Midbrain (tissue), 1 donor: ENCODE results near the gene TM7SF2.

Source experiments
- DNase-seq: peaks from one replicate; lab custom pipeline; 2025; lab: John Stamatoyannopoulos, UW

TM7SF2 gene

DNA sequence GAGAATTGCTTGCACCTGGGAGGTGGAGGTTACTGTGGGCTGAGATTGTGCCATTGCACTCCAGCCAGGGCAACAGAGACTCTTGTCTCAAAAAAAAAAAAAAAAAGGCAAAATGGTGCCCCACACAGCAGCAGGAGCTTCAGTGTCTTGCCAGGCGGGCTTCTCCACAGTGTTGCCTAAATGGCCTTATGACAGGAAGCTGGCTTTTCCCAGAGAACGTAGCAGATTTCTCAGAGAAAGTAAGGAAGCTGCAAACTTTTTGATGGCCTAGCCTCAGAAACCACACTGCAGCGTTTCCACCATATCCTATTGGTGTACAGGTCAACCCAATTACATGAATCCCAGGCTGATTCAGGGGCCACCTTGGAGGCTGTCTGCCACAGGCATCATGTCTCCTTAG lies 45.7 kb downstream of the TM7SF2 start:
- DNase-seq, result no peak

DNA sequence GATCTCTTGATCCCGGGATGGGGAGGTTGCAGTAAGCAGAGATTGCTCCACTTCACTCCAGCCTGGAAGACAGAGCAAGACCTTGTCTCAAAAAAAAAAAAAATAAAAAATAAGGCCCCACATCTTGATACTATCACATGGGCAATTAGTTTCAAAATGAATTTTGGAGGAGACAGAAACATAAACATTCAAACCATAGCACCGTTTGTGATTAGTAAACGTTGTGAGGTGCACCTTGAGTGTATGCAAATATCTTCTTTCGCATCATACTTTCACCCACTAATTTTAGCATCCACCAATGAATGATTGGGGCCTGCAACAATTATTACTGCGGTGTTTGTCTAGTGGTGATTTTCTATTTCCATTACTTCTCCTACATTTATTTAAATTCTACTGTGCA lies 47.3 kb downstream of the TM7SF2 start:
- DNase-seq, result no peak

DNA sequence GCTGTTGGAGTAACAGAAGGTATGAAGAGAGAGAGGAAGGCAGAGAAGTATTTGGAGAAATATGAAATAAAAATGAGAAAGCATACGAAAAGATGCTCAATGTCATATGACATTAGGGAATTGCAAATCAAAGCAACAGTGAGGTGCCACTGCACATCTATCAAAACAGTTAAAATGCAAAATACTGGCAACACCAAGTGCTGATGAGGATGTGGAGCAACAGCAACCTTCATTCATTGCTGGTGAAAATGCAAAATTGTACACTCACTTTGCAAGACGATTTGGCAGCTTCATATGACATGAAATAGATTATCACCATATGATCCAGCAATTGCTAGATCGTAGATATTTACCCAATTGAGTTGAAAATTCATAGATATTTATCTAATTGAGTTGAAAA lies 49.0 kb downstream of the TM7SF2 start:
- no peak for DNase-seq

DNA sequence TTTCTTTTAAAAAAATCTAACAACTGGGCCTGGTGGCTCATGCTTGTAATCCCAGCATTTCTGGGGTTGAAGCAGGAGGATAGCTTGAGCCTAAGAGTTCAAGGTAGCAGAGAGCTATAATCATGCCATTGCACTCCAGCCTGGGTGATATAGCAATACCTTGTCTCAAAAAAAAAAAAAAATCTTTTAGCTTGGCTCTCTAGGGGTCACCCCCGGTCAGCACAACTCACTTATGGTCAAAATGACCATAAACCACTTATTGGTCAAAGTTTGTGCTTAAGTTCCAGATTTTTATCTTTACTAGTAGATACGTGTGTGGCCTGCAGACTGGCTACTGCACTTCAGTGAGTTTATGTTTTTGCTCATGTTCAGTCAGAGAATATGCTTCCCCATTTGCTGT lies 52.0 kb downstream of the TM7SF2 start:
- no peak for DNase-seq
